HepG2 (cell line): ENCODE measurements around the gene MTCP1. TPM values are rescaled to one million over a fixed set of nuclear protein-coding genes. Genes with fewer than 3 reads are reported as not detected.

ENCODE experiments used
- ATAC-seq: fragments of 200-7000 bp; cut with Tn5 transposase; 3 replicates; pipeline ENCODE4 v1.9.1; 2020; ENCODE audit warnings: mild to moderate bottlenecking, moderate library complexity
- BruUV-seq: library from RNA; stranded (reverse); fragments of 400-500 nt; replicated peaks from 2 replicates; lab custom pipeline; 2021; lab: Mats Ljungman, UMichigan
- CTCF ChIA-PET: fragments of 300-600 bp; formaldehyde crosslinking; extraction: SDS; loops from one replicate; lab custom pipeline; 2021; ENCODE audit warnings: low total read pairs, inconsistent platforms, low intra/inter-chr PET ratio; lab: Yijun Ruan, JAX
- POLR2A ChIA-PET: fragments of 350-600 bp; sonication (Branson Sonifier 250); formaldehyde crosslinking; loops from one replicate; lab custom pipeline; 2020; ENCODE audit warnings: antibody characterized with exemption, inconsistent platforms; lab: Yijun Ruan, JAX
- DNase-seq: peaks from one replicate; pipeline ENCODE4 v3.0.0-alpha.2; 2015; ENCODE audit warnings: low spot score
- FAIRE-seq: peaks from 3 replicates; lab custom pipeline; 2011; peaks lifted over from hg19 to GRCh38; lab: Jason Lieb, UNC
- H2AFZ ChIP-seq: one replicate; pipeline ENCODE4 v1.6.1; 2011; ENCODE audit warnings: low read length, inconsistent platforms
- H3K27ac ChIP-seq: fragments of 300-600 bp; 3 replicates; pipeline ENCODE4 v1.8.0; 2011; ENCODE audit warnings: mixed run types, mild to moderate bottlenecking, mixed read lengths, low read length, inconsistent platforms; ENCODE audit not compliant: insufficient read depth; ENCODE audit errors: extremely low read length
- H3K27me3 ChIP-seq, 2 experiments: fragments of 200-600 bp in 1 of 2; 2 replicates in 1 of 2; 3 replicates in 1 of 2; pipeline versions ENCODE4 v1.6.0 to v1.8.0; 2011; ENCODE audit warnings: low read length in 2 of 2, mild to moderate bottlenecking in 2 of 2, moderate library complexity in 2 of 2, inconsistent platforms in 1 of 2; ENCODE audit not compliant: insufficient read depth in 2 of 2, control insufficient read depth in 1 of 2
- H3K36me3 ChIP-seq, 2 experiments: fragments of 200-600 bp in 1 of 2; replicated peaks in 1 of 2; 2 replicates in 1 of 2; 3 replicates in 1 of 2; pipeline versions ENCODE4 v1.5.1 to v1.8.0; 2011; ENCODE audit warnings: low read length in 2 of 2, inconsistent platforms in 1 of 2; ENCODE audit not compliant: insufficient read depth in 2 of 2, control insufficient read depth in 1 of 2
- H3K4me1 ChIP-seq: 2 replicates; pipeline ENCODE4 v1.5.1; 2012; ENCODE audit warnings: low read length, inconsistent platforms; ENCODE audit not compliant: insufficient read depth
- H3K4me2 ChIP-seq: 2 replicates; pipeline ENCODE4 v1.6.0; 2011; ENCODE audit warnings: low read depth, low read length, inconsistent platforms
- H3K4me3 ChIP-seq, 3 experiments: fragments of 200-600 bp in 1 of 3; sonication (generic), shearing (Covaris generic) in 1 of 3; replicated peaks in 1 of 3; 2 replicates each; pipeline ENCODE4 v1.5.1; 2011 to 2016; ENCODE audit warnings: low read length in 3 of 3, inconsistent platforms in 2 of 3, low read depth in 2 of 3, mild to moderate bottlenecking in 2 of 3, control low read depth in 1 of 3, mixed read lengths in 1 of 3; ENCODE audit not compliant: insufficient read depth in 1 of 3
- H3K79me2 ChIP-seq: one replicate; pipeline ENCODE4 v1.6.1; 2011; ENCODE audit warnings: low read length, inconsistent platforms; ENCODE audit not compliant: insufficient read depth
- H3K9ac ChIP-seq: 2 replicates; pipeline ENCODE4 v1.6.0; 2011; ENCODE audit warnings: mild to moderate bottlenecking, low read depth, low read length, inconsistent platforms; ENCODE audit not compliant: insufficient read depth
- H3K9me3 ChIP-seq: 2 replicates; pipeline ENCODE4 v1.5.1; 2012; ENCODE audit warnings: mild to moderate bottlenecking, low read length
- H4K20me1 ChIP-seq: 2 replicates; pipeline ENCODE4 v1.6.0; 2011; ENCODE audit warnings: inconsistent platforms, mild to moderate bottlenecking, low read length, moderate library complexity; ENCODE audit not compliant: insufficient read depth
- ATF4 ChIP-seq, 2 experiments: fragments of 450-650 bp in 1 of 2; sonication (generic) in 1 of 2; formaldehyde crosslinking; IDR thresholded peaks; 2 replicates each; pipeline versions ENCODE4 v1.5.0 to v1.8.0; 2020 to 2022; ENCODE audit warnings: mild to moderate bottlenecking in 1 of 2, missing genetic modification reagents in 1 of 2
- CEBPB ChIP-seq: IDR thresholded peaks from 2 replicates; pipeline ENCODE4 v1.6.1; 2011; ENCODE audit warnings: low read depth, low read length, improper control_type of control experiment, borderline replicate concordance
- CEBPG ChIP-seq: IDR thresholded peaks from 2 replicates; pipeline ENCODE4 v1.6.1; 2016
- FOSL2 ChIP-seq: sonication (generic); formaldehyde crosslinking; IDR thresholded peaks from 2 replicates; pipeline ENCODE4 v1.4.0; 2020; ENCODE audit warnings: missing genetic modification reagents
- HNF1A ChIP-seq, 2 experiments: sonication (generic) in 1 of 2; formaldehyde crosslinking in 1 of 2; IDR thresholded peaks; 2 replicates each; pipeline versions ENCODE4 v1.4.0 to v1.6.1; 2016 to 2020; ENCODE audit warnings: borderline replicate concordance in 1 of 2, low read depth in 1 of 2, mild to moderate bottlenecking in 1 of 2, missing genetic modification reagents in 1 of 2
- IKZF1 ChIP-seq: fragments of 450-650 bp; IDR thresholded peaks from 2 replicates; pipeline ENCODE4 v1.7.1; 2016
- MTF2 ChIP-seq: sonication (generic); formaldehyde crosslinking; IDR thresholded peaks from 2 replicates; pipeline ENCODE4 v1.5.0; 2020; ENCODE audit warnings: missing genetic modification reagents, borderline replicate concordance
- NCOR1 ChIP-seq: fragments of 200-600 bp; sonication (generic); IDR thresholded peaks from 2 replicates; pipeline ENCODE4 v1.7.0; 2017; ENCODE audit warnings: antibody characterized with exemption, low read length, borderline replicate concordance
- NONO ChIP-seq, 2 experiments: fragments of 450-650 bp in 1 of 2; sonication (generic) in 1 of 2; formaldehyde crosslinking in 1 of 2; IDR thresholded peaks in 1 of 2; conservative IDR thresholded peaks in 1 of 2; 2 replicates each; pipeline versions ENCODE4 v1.6.1 to v1.8.0; 2017 to 2022; ENCODE audit warnings: mild to moderate bottlenecking in 1 of 2, missing genetic modification reagents in 1 of 2, moderate library complexity in 1 of 2
- REPIN1 ChIP-seq: sonication (generic); formaldehyde crosslinking; IDR thresholded peaks from 2 replicates; pipeline ENCODE4 v1.8.0; 2022; ENCODE audit warnings: missing genetic modification reagents, low read depth, mild to moderate bottlenecking, borderline replicate concordance
- STAT6 ChIP-seq: sonication (generic); formaldehyde crosslinking; IDR thresholded peaks from 2 replicates; pipeline ENCODE4 v1.4.0; 2020; ENCODE audit warnings: missing genetic modification reagents, mild to moderate bottlenecking, borderline replicate concordance
- ZNF10 ChIP-seq: sonication (generic); formaldehyde crosslinking; IDR thresholded peaks from 2 replicates; pipeline ENCODE4 v1.4.0; 2020; ENCODE audit warnings: mild to moderate bottlenecking, low read depth, missing genetic modification reagents, borderline replicate concordance
- WGBS: methylation state at CpG from one replicate; pipeline ENCODE4 v1.1.6; 2017; ENCODE audit warnings: low lambda C conversion rate; 5-methylcytosine and 5-hydroxymethylcytosine counted together
- in situ Hi-C: cut with HindIII; loops from 2 replicates; pipeline ENCODE4 v1.10.0; 2017; ENCODE audit warnings: low pct_unique_long_range_greater_than_20kb; ENCODE audit not compliant: extremely low pct_ligation_motif_present
- intact Hi-C: fragments of 100-400 bp; cut with micrococcal nuclease; formaldehyde crosslinking; loops from one replicate; pipeline ENCODE4 v1.10.0; 2022; ENCODE audit not compliant: unreplicated experiment
- polyA plus RNA-seq, 8 experiments: library from polyadenylated mRNA; depleted of rRNA in 3 of 8; stranded (reverse) in 7 of 8; unstranded in 1 of 8; fragments of >200 nt; fragmentation: Illumina TruSeq in 4 of 8; extraction: Trizol in 4 of 8; gene quantifications; 2 replicates each; pipeline versions ENCODE4 v1.2.1 to v1.2.3, GENCODE V29; 2011 to 2016; ENCODE audit warnings: low read depth in 4 of 8, missing spikeins in 1 of 8, mixed read lengths in 1 of 8; ENCODE audit not compliant: insufficient read depth in 1 of 8
- total RNA-seq, 5 experiments: library from RNA; depleted of rRNA; stranded (reverse); fragments of >200 nt; fragmentation: Illumina TruSeq; extraction: Trizol; gene quantifications; 2 replicates each; pipeline ENCODE4 v1.2.3, GENCODE V29; 2016; ENCODE audit warnings: low read depth in 1 of 5

Gene MTCP1
- total and polyA plus RNA-seq, 2 of the 13 experiments (the other 11 are each of a cell fraction or from before 2014, with no cell fraction given), result 5.1 to 18.9 TPM

- no peak for TF ChIP-seq NONO (IDR thresholded peaks at IDR 0.05)
- no peak for TF ChIP-seq NONO (CRISPR knock-in tag; conservative IDR thresholded peaks at IDR 0.05)
- TF ChIP-seq REPIN1 (CRISPR knock-in tag), result no peak
- TF ChIP-seq MTF2 (CRISPR knock-in tag), result no peak
- TF ChIP-seq HNF1A (IDR thresholded peaks at IDR 0.05; ENCODE audit: low read depth), result no peak
- no peak for TF ChIP-seq HNF1A (CRISPR knock-in tag; IDR thresholded peaks at IDR 0.05; ENCODE audit: borderline replicate concordance)
Measured at GRCh38 chrX:155113097-155113496, 42.2 kb upstream of the MTCP1 start (continued).

GRCh38 chrX:155112171-155112570 lies 41.2 kb upstream of the MTCP1 start:
- Histone ChIP-seq H3K36me3 (peaks cover 1 to 3% of the 10 kb centered on the region in 2 experiments; a peak in 3 of 5 replicates), H3K4me2 (no peak overlapping the region), H3K27ac (no peak overlapping the region), H3K27me3 (no peaks in the 10 kb centered on the region), H3K4me3 (no peak overlapping the region), H3K9ac (no peak overlapping the region), H3K9me3 (no peaks in the 10 kb centered on the region), H4K20me1 (no peaks in the 10 kb centered on the region), H2AFZ (no peak overlapping the region), H3K79me2 (no peaks in the 10 kb centered on the region), H3K4me1 (peaks cover 7% of the 10 kb centered on the region; the same call in 1 of the 2 replicates)
- FAIRE-seq (no peak), DNase-seq (no peak), ATAC-seq (no peak)
- intact Hi-C loops (no loop called here), in situ Hi-C loops (no loop called here)
- WGBS, result 100% methylated on average over 3 of the region's 3 CpGs
- no peak for TF ChIP-seq NCOR1
- TF ChIP-seq CEBPG (CRISPR knock-in tag), result peak; percentile 43; the same call in 1 of the 2 replicates
- TF ChIP-seq FOSL2 (CRISPR knock-in tag), result 0 out of 2 replicates have a peak, but pooled peaks have one; percentile 17
- no peak for TF ChIP-seq STAT6 (CRISPR knock-in tag)
- TF ChIP-seq ATF4 (CRISPR knock-in tag; IDR thresholded peaks at IDR 0.05), result peak in 1 of 2 experiments; percentile 87; a peak in 2 of 4 replicates
- 0 out of 2 replicates have a peak, but pooled peaks have one; percentile 18 for TF ChIP-seq CEBPB
- no peak for TF ChIP-seq IKZF1
- no peak for TF ChIP-seq ZNF10 (CRISPR knock-in tag)
- no TSS peak for BruUV-seq
- POLR2A ChIA-PET, result no interaction called here
- CTCF ChIA-PET, result no interaction called here
